ENCODE results near the gene C12orf75.
"Not testable (repeated sequence)": the region's sequence is repeated elsewhere in the genome, so short reads cannot be mapped to it uniquely, and the experiment has no call there.

GRCh38 chr12:105332286-105332685 is 1.8 kb downstream of the C12orf75 start:
- TF ChIP-seq CTCF (conservative IDR thresholded peaks at IDR 0.05 in 1 of 2, IDR thresholded peaks at IDR 0.05 in 1 of 2; ENCODE audit: low read depth in 1 of 2, low read length in 2 of 2); EZH2 (IDR thresholded peaks at IDR 0.05; ENCODE audit: low read length, missing control alignments): not testable (repeated sequence)
